ENCODE measurements around the gene NDUFS1.
A peak's percentile ranks its signal among the peaks of the same experiment; 100 is the strongest.
"Not testable (repeated sequence)": the region's sequence is repeated elsewhere in the genome, so short reads cannot be mapped to it uniquely, and the experiment has no call there.

Gene NDUFS1

DNA sequence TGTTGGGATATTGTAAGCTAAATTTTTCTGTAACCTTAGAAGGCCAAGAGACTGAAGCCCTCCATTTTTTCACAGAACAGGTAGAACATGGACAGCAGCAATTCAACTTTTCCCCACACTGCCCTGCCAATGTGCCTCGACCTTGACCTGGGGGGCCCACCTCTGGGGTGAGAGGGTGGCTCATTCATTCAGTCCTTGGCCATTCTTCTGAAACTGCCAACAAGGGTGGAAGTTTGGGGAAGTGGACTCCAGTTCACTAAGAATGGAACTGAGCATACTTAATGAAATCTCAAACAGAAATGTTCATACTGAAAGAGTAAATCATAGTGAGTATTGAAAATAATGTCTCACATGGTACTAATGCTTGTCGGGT lies 1.5 kb upstream of the NDUFS1 start:
- DNase-seq = no peak

- DNase-seq = peak; percentile 74
Observed at GRCh38 chr2:206160125-206160806, 1.0 kb upstream of the NDUFS1 start.

GRCh38 chr2:206158563-206159345 lies 490 bp downstream of the NDUFS1 start:
- peak; percentile 76 for DNase-seq

DNA sequence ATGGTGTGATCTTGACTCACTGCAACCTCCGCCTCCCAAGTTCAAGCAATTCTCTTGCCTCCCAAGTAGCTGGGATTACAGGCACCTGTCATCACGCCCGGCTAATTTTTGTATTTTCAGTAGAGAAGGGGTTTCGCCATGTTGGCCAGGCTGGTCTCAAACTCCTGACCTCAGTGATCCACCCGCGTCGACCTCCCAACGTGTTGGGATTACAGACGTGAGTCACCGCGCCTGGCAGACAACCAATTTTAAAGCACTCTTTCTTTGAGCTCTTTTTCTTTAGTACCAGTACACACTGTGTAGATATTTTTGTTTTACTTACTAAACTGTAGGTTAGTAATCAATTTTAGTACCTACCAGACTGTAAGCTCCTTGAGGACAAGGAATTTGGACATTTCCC lies 2.2 kb downstream of the NDUFS1 start:
- DNase-seq = not testable (repeated sequence)

DNA sequence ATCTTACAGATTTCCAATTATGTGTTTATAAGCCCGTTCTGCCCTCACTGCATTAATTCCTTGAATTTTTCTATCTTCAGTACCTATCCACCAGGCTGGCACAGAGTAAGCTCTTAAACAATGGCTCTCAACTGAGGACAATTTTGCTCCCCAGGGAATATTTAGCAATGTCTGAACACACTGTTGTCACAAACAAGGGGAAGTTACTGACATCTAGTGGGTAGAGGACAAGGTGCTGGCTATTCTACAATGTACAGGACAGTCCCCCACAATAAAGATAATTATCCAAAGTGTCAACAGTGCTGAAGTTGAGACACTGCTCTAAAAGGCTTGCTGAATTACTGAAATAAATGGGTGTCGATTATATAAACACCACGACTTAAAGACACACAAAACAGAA lies 5.0 kb downstream of the NDUFS1 start:
- peak; percentile 60 for DNase-seq

GRCh38 chr2:206150631-206151030 lies 8.6 kb downstream of the NDUFS1 start:
- no peak for DNase-seq

GRCh38 chr2:206150168-206150567 lies 9.1 kb downstream of the NDUFS1 start:
- no peak for DNase-seq

- no peak for DNase-seq
Observed at GRCh38 chr2:206149330-206149729, 9.9 kb downstream of the NDUFS1 start.

DNA sequence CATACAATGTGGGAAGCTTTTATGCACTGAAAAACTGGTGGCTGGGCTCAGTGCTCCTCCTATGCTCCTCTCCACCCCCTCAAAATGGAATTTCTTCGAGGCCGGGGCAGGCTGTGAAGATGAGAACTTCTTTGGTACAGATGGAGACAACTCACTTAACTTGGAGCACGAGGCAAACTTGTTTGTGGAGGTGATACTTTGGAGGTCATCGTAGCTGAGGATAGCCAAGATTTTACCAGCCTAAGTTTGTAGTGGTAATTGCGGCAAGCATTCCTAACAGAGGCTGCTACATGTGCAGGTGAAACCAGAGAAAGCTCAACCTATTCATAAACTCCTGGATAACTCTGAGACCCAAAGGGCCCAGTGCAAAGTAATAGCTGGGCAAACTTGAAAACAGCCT lies 13.6 kb downstream of the NDUFS1 start:
- no peak for DNase-seq

GRCh38 chr2:206144383-206144782 lies 14.9 kb downstream of the NDUFS1 start:
- no peak for DNase-seq

DNA sequence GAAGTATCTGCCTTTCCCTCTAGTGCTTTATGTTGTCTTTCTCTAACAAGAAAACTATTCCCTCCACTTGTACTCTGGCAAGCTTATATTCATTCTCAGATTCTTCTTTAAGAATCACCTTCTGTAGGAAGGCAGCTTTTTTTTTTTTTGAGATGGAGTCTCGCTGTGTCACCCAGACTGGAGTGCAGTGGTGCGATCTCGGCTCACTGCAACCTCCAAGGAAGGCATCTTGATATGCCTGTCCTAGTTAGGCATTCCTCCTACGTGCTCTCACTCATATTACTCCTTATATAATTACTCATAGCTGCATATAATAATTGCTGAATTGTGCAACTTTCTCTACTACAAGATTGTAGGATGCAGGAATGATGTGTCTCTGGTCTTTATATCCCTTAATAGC lies 15.8 kb downstream of the NDUFS1 start:
- no peak for DNase-seq

DNA sequence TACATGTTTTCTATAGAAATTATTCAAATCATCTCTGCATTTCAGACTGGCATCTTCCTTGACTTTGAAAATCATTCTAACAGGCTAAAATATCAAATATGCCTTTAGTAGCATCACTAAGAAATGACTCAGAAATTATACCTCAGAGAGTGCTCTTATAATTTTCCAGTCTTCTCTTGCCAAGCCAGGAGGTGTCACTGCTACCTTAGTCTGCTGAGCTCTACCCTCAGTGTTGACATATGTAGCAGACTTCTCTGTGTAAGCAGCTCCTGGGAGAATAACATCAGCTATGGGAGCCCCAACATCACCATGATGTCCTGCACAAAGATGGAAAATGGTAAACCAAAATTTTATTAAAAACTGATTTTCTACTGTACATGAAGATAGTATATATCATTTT lies 31.6 kb downstream of the NDUFS1 start:
- peak; percentile 17 for DNase-seq

DNA sequence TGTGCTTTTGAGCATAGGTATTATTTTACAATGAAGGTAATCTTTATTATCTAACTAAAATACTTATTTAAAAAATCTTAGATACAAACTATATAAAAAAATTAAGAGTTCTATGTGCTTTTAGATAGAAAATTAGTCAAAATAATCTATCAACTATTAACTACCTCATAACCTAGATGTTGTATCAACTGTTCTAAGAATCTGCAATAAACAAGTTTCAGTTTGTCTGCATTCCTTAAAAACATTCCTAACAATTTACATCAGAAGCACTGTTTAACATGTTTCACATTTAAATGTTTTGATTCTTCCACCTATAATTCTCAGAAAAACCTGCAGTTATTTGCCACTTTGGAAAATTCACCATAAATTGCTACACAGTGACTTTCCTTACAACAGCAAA lies 33.3 kb downstream of the NDUFS1 start:
- no peak for DNase-seq

GRCh38 chr2:206122569-206122968 lies 36.7 kb downstream of the NDUFS1 start:
- DNase-seq = not testable (repeated sequence)

- no peak for DNase-seq
Observed at GRCh38 chr2:206116278-206116677, 43.0 kb downstream of the NDUFS1 start.

DNA sequence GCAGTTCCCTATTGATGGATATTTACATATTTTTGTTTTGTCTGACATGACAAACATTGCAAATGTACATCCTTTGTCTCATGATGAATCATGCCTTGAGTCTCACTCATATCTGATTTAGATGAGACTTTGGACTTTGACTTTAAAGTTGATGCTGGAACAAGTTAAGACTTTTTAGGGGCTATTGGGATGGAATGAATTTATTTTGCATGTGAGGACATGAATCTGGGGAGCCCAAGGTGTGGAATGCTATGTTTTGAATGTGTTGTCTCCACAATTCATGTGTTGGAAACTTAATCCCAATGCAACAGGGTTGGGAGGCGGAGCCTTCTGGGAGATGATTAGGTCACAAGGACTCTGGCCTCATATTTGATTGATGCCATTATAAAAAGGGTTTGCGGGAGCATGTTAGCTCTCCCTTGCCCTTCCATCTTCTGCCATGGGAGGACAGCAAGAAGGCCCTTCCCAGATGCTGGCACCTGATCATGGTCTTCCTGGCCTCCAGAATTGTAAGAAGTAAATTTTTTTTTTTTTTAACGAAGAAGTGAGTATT lies 44.1 kb downstream of the NDUFS1 start:
- DNase-seq = no peak

DNA sequence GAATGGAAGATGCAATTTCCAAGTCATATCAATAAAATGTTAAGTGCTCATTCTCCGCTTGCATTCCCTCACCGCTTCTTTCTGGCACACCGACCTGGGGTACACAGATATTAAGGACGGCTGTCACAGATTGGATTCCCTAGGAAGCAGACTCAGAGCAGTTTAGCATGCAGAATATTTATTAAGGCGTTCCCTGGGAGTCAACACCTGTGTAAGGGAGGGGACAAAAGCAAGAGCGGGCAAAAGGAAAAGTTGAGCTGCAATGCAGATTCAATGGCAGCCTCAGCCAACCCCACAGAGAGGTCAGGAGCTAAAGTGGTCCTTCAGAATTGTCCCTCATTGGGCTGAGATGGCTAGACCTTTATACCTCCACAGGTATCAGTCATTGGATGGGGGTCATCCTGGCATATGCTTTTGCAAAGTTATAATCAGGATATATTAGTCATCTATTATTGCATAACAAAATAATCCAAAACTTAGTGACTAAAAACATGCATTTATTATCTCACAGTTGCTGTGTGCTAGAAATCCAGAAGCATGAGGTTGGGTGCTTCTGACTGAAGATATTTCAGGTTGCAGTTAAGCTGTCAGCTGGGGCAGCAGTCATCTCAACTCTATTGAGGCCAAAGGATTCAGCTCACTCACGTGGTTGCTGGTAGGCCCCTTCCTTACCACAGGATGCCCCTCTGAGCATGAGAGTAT lies 46.2 kb downstream of the NDUFS1 start:
- DNase-seq = no peak

- no peak for DNase-seq
Observed at GRCh38 chr2:206112108-206112507, 47.1 kb downstream of the NDUFS1 start.

DNA sequence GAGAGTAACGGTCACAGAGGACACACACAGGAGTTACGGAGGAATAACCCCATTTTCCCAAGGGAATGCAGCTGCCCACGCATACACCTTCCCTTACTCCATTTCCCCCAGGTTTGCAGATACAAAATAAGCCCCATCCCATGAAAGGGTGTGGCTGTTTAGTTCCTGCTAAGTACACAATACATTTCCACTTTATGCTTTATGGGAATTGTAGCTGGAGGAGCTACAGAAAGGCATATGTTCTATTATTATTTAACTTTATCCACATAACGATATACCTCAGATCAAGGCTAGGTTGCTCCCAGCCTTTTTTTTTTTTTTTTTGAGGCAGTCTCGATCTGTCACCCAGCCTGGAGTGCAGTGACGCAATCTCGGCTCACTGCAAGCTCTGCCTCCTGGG lies 50.5 kb downstream of the NDUFS1 start:
- no peak for DNase-seq

DNA sequence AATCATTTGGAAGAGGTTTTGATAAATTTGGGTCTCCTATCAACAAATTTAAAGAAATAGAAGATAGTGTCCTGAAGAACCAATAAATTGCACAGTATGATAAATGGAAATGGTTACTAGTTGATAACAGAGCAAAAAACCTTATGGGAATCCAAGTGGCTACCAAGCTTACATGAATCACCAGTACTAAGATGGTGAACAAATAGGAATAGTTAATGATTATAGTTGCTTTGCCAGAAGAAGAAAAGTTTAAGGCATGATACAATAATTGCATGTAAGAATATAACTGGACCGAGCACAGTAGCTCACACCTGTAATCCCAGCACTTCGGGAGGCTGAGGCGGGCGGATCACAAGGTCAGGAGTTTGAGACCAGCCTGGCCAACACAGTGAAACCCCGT lies 53.7 kb downstream of the NDUFS1 start:
- no peak for DNase-seq

DNA sequence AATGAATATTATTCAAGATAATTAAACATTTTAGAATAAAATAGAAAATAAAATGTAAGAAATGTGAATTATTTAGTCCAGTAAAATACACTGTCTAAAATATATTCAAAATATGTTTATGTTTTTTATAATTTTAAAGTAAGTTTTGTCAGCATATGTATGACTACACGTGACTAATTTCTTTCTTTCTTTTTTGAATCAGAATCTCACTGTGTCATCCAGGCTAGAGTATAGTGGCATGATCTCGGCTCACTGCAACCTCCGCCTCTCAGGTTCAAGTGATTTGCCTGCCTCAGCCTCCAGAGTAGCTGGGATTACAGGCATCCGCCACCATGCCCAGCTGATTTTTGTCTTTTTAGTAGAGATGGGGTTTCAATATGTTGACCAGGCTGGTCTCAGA lies 54.2 kb downstream of the NDUFS1 start:
- no peak for DNase-seq

DNA sequence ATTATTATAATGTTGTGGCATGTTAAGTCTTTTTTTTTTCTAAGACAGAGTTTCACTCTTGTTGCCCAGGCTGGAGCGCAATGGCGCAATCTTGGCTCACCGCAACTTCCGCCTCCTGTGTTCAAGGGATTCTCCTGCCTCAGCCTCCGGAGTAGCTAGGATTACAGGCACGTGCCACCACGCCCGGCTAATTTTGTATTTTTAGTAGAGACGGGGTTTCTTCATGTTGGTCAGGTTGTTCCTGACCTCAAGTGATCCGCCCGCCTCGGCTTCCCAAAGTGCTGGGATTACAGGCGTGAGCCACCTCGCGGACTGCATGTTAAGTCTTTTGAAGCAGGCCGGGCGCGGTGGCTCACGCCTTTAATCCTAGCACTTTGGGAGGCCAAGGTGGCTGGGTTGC lies 60.4 kb downstream of the NDUFS1 start:
- not testable (repeated sequence) for DNase-seq

- no peak for DNase-seq
Observed at GRCh38 chr2:206098471-206098870, 60.8 kb downstream of the NDUFS1 start.

GRCh38 chr2:206096876-206097275 lies 62.4 kb downstream of the NDUFS1 start:
- DNase-seq = no peak

All from NCI-H82 (cell line).